NCI-H1092 (cell line): ENCODE data around the gene COL27A1.

Source experiments
- DNase-seq: peaks from one replicate; lab custom pipeline; 2025; lab: John Stamatoyannopoulos, UW

Gene COL27A1

GRCh38 chr9:114168281-114169028, 13.1 kb downstream of the COL27A1 start:
- no peak for DNase-seq

GRCh38 chr9:114169029-114169951, 14.0 kb downstream of the COL27A1 start:
- DNase-seq, result no peak

GRCh38 chr9:114169952-114170770, 14.8 kb downstream of the COL27A1 start:
- no peak for DNase-seq

- no peak for DNase-seq
Observed at GRCh38 chr9:114170771-114171461, 15.6 kb downstream of the COL27A1 start.

GRCh38 chr9:114171500-114171899, 16.2 kb downstream of the COL27A1 start:
- no peak for DNase-seq

- DNase-seq, result no peak
Observed at GRCh38 chr9:114172981-114173833, 17.9 kb downstream of the COL27A1 start.

GRCh38 chr9:114174557-114174875, 19.2 kb downstream of the COL27A1 start:
- DNase-seq, result no peak

GRCh38 chr9:114174876-114175771, 19.8 kb downstream of the COL27A1 start:
- DNase-seq, result no peak

GRCh38 chr9:114176624-114177291, 21.4 kb downstream of the COL27A1 start:
- DNase-seq, result no peak

GRCh38 chr9:114177423-114178064, 22.2 kb downstream of the COL27A1 start:
- no peak for DNase-seq

- no peak for DNase-seq
Observed at GRCh38 chr9:114178076-114178475, 22.7 kb downstream of the COL27A1 start.

GRCh38 chr9:114178756-114179450, 23.6 kb downstream of the COL27A1 start:
- DNase-seq, result no peak

- no peak for DNase-seq
Observed at GRCh38 chr9:114179516-114179915, 24.2 kb downstream of the COL27A1 start.

GRCh38 chr9:114180696-114181606, 25.6 kb downstream of the COL27A1 start:
- no peak for DNase-seq

- no peak for DNase-seq
Observed at GRCh38 chr9:114181607-114182409, 26.5 kb downstream of the COL27A1 start.

GRCh38 chr9:114183006-114183405, 27.7 kb downstream of the COL27A1 start:
- DNase-seq, result no peak
